Small intestine (tissue), 7 donors: ENCODE data around the gene RASSF3. TPM values are rescaled to one million over a fixed set of nuclear protein-coding genes. Genes with fewer than 3 reads are reported as not detected.

Experiments used
- DNase-seq, 2 donors: peaks; one replicate each; pipeline versions ENCODE4 v3.0.0 to v3.0.0-alpha.2; 2013
- FAIRE-seq: peaks from 2 replicates; lab custom pipeline; 2012; peaks lifted over from hg19 to GRCh38; lab: Jason Lieb, UNC
- H3K27ac ChIP-seq, 3 donors: one replicate each; pipeline ENCODE4 v1.5.1; 2013; ENCODE audit warnings: low read length in 2 of 3, mild to moderate bottlenecking in 2 of 3, control low read depth in 1 of 3, inconsistent platforms in 1 of 3, low read depth in 1 of 3, moderate library complexity in 1 of 3
- H3K27me3 ChIP-seq, 3 donors: one replicate each; pipeline ENCODE4 v1.6.1; 2013; ENCODE audit warnings: low read length in 3 of 3, inconsistent platforms in 1 of 3; ENCODE audit not compliant: control insufficient read depth in 3 of 3, insufficient read depth in 3 of 3
- H3K36me3 ChIP-seq, 3 donors: one replicate each; pipeline ENCODE4 v1.6.1; 2013; ENCODE audit warnings: low read length in 3 of 3, inconsistent platforms in 1 of 3, low read depth in 1 of 3, mild to moderate bottlenecking in 1 of 3, moderate library complexity in 1 of 3; ENCODE audit not compliant: control insufficient read depth in 3 of 3, insufficient read depth in 2 of 3
- H3K4me1 ChIP-seq, 3 donors: one replicate each; pipeline ENCODE4 v1.6.1; 2013; ENCODE audit warnings: low read length in 2 of 3, inconsistent platforms in 1 of 3, low read depth in 1 of 3, mild to moderate bottlenecking in 1 of 3, moderate library complexity in 1 of 3; ENCODE audit not compliant: control insufficient read depth in 3 of 3, insufficient read depth in 2 of 3
- H3K4me3 ChIP-seq, 3 donors: one replicate each; pipeline ENCODE4 v1.5.1; 2013; ENCODE audit warnings: low read length in 3 of 3, control low read depth in 1 of 3, inconsistent platforms in 1 of 3, low read depth in 1 of 3, mild to moderate bottlenecking in 1 of 3, moderate library complexity in 1 of 3
- H3K9me3 ChIP-seq, 2 donors: one replicate each; pipeline ENCODE4 v1.6.1; 2013; ENCODE audit warnings: low read depth in 1 of 2, low read length in 1 of 2; ENCODE audit not compliant: control insufficient read depth in 2 of 2, insufficient read depth in 1 of 2
- WGBS, 3 donors: extraction: QIAGEN DNeasy Blood & Tissue Kit; methylation state at CpG; one replicate each; pipeline ENCODE4 v1.1.7; 2013; 5-methylcytosine and 5-hydroxymethylcytosine counted together
- polyA plus RNA-seq, 4 donors: library from polyadenylated mRNA; stranded (reverse) in 3 of 4; unstranded in 1 of 4; fragments of 200-250 nt in 3 of 4; fragments of 120-200 nt in 1 of 4; gene quantifications; one replicate each; pipeline versions ENCODE4 v1.2.1 to v1.2.3, GENCODE V29; 2013
- donor health status: healthy with polysubstance abuse.
- donor health status: control.
- donor health status: control.
- donor health status: Bipolar disorder and iron deficiency.
- donor health status: healthy.

RASSF3 gene
- polyA plus RNA-seq, 4 donors: 14.9 to 23.3 (median 21.9) TPM

GRCh38 chr12:64716371-64716770, 106.1 kb downstream of the RASSF3 start:
- DNase-seq: peak; percentile 42 to 88
- Histone ChIP-seq H3K27ac (peak overlapping the region in 1 of 3 donors; percentile 73), H3K36me3 (peaks cover 10 to 47% (median 12%) of the 10 kb centered on the region in 3 donors), H3K9me3 (no peaks in the 10 kb centered on the region), H3K4me1 (peaks cover 0 to 16% (median 0%) of the 10 kb centered on the region in 3 donors), H3K4me3 (no peak overlapping the region), H3K27me3 (no peaks in the 10 kb centered on the region)
- FAIRE-seq: no peak
- WGBS, 3 donors: 71 to 84% (median 73%) methylated on average over 4 of the region's 4 CpGs

- Histone ChIP-seq H3K4me1 (peaks cover 0 to 16% (median 0%) of the 10 kb centered on the region in 3 donors), H3K9me3 (no peaks in the 10 kb centered on the region), H3K4me3 (no peak overlapping the region), H3K27ac (peak overlapping the region in 1 of 3 donors; percentile 73), H3K36me3 (peaks cover 12 to 48% (median 13%) of the 10 kb centered on the region in 3 donors), H3K27me3 (no peaks in the 10 kb centered on the region)
- no peak for FAIRE-seq
- no peak for DNase-seq
- WGBS, 3 donors: 96 to 98% (median 98%) methylated on average over 6 of the region's 6 CpGs
Measured at GRCh38 chr12:64716839-64717455, 106.7 kb downstream of the RASSF3 start.

GRCh38 chr12:64718649-64719048, 108.4 kb downstream of the RASSF3 start:
- FAIRE-seq: no peak

GRCh38 chr12:64720884-64721283, 110.6 kb downstream of the RASSF3 start:
- H3K9me3 ChIP-seq: no peaks in the 10 kb centered on the region
- H3K4me3 ChIP-seq: no peak overlapping the region
- no peak overlapping the region for H3K27ac ChIP-seq
- WGBS, 3 donors: 90 to 97% (median 93%) methylated on average over 1 of the region's 1 CpG
- H3K36me3 ChIP-seq: peaks cover 12 to 54% (median 14%) of the 10 kb centered on the region in 3 donors
- H3K4me1 ChIP-seq: peaks cover 0 to 13% (median 0%) of the 10 kb centered on the region in 3 donors
- DNase-seq (no peak), FAIRE-seq (no peak)
- H3K27me3 ChIP-seq: no peaks in the 10 kb centered on the region

More at GRCh38 chr12:64718649-64719048, 108.4 kb downstream of the RASSF3 start:
- DNase-seq: no peak
- no peak overlapping the region for H3K27ac ChIP-seq
- H3K27me3 ChIP-seq: no peaks in the 10 kb centered on the region
- H3K4me3 ChIP-seq: no peak overlapping the region
- no peaks in the 10 kb centered on the region for H3K9me3 ChIP-seq
- peaks cover 13 to 58% (median 15%) of the 10 kb centered on the region in 3 donors for H3K36me3 ChIP-seq
- WGBS, 3 donors: 81 to 89% (median 83%) methylated on average over 1 of the region's 1 CpG
- peaks cover 0 to 16% (median 0%) of the 10 kb centered on the region in 3 donors for H3K4me1 ChIP-seq

- Histone ChIP-seq H3K4me3 (no peak overlapping the region), H3K9me3 (no peaks in the 10 kb centered on the region), H3K27me3 (no peaks in the 10 kb centered on the region), H3K36me3 (peaks cover 11 to 50% (median 15%) of the 10 kb centered on the region in 3 donors), H3K4me1 (no peaks in the 10 kb centered on the region), H3K27ac (no peak overlapping the region)
- WGBS, 3 donors: 94 to 98% (median 97%) methylated on average over 4 of the region's 4 CpGs
- no peak for DNase-seq
- FAIRE-seq: no peak
Measured at GRCh38 chr12:64722835-64723234, 112.5 kb downstream of the RASSF3 start.

GRCh38 chr12:64723630-64724029, 113.3 kb downstream of the RASSF3 start:
- H3K27ac ChIP-seq: no peak overlapping the region
- WGBS, 3 donors: 88 to 92% (median 89%) methylated on average over 2 of the region's 2 CpGs
- no peaks in the 10 kb centered on the region for H3K9me3 ChIP-seq
- H3K36me3 ChIP-seq: peaks cover 8 to 51% (median 19%) of the 10 kb centered on the region in 3 donors
- no peak for FAIRE-seq
- no peak overlapping the region for H3K4me3 ChIP-seq
- no peaks in the 10 kb centered on the region for H3K27me3 ChIP-seq
- no peak for DNase-seq
- no peaks in the 10 kb centered on the region for H3K4me1 ChIP-seq

GRCh38 chr12:64724201-64724745, 114.0 kb downstream of the RASSF3 start:
- Histone ChIP-seq H3K27me3 (no peaks in the 10 kb centered on the region), H3K4me1 (no peaks in the 10 kb centered on the region), H3K27ac (no peak overlapping the region), H3K9me3 (no peaks in the 10 kb centered on the region), H3K36me3 (peaks cover 7 to 51% (median 22%) of the 10 kb centered on the region in 3 donors), H3K4me3 (no peak overlapping the region)
- FAIRE-seq: no peak
- no peak for DNase-seq
- WGBS, 3 donors: 93 to 97% (median 96%) methylated on average over 11 of the region's 11 CpGs

GRCh38 chr12:64729909-64730587, 119.8 kb downstream of the RASSF3 start:
- no peaks in the 10 kb centered on the region for H3K4me1 ChIP-seq
- no peak overlapping the region for H3K4me3 ChIP-seq
- H3K36me3 ChIP-seq: peaks cover 3 to 44% (median 16%) of the 10 kb centered on the region in 3 donors
- DNase-seq (no peak), FAIRE-seq (no peak)
- 57 to 88% (median 86%) methylated on average over 2 of the region's 2 CpGs for WGBS, 3 donors
- H3K27ac ChIP-seq: peak overlapping the region in 2 of 3 donors; percentile 3 to 76
- H3K27me3 ChIP-seq: no peaks in the 10 kb centered on the region
- no peaks in the 10 kb centered on the region for H3K9me3 ChIP-seq
